ENCODE measurements around the gene PPP1R26.
"Not testable (repeated sequence)": the region's sequence is repeated elsewhere in the genome, so short reads cannot be mapped to it uniquely, and the experiment has no call there.

PPP1R26 gene

DNA sequence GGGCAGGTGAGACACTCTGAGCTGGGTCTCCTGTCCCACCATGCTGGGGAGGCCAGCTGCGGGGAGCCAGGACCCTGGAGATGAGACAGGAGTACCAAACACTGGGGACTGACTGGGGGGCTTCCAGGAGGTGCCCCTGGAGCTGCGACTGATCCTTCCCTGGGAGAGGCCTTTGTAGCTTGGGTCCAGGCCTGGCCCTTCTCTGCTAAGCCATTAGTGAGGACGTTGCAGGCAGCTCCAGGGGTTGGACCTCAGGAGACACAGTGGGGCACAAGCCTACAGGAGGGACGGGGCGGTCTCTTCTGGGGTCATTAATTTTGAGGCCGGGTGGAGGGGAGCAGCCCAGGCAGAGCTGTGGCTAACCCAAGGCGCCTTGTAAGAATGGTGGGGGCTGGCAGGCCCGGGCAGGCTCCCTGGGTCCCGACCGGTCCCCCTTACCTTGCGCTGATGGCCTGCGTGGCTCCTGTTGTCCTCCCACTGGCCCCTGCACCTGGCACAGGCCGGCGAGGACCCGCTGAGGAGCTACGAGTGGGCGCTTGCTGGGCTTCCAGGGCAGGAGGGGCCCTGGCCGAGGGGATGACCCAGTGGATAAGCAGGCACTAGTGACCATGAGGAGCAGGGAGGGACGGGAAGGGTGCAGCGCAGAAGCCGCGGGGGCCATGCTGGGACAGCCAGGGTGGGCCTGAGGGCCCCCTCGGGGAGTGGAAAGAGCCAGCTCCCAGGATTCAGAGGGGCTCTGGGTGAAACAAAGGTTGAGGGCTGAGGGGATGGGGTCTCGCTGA, 26.0 kb downstream of the PPP1R26 start:
- no peak for DNase-seq (ENCODE audit: low spot score)

DNA sequence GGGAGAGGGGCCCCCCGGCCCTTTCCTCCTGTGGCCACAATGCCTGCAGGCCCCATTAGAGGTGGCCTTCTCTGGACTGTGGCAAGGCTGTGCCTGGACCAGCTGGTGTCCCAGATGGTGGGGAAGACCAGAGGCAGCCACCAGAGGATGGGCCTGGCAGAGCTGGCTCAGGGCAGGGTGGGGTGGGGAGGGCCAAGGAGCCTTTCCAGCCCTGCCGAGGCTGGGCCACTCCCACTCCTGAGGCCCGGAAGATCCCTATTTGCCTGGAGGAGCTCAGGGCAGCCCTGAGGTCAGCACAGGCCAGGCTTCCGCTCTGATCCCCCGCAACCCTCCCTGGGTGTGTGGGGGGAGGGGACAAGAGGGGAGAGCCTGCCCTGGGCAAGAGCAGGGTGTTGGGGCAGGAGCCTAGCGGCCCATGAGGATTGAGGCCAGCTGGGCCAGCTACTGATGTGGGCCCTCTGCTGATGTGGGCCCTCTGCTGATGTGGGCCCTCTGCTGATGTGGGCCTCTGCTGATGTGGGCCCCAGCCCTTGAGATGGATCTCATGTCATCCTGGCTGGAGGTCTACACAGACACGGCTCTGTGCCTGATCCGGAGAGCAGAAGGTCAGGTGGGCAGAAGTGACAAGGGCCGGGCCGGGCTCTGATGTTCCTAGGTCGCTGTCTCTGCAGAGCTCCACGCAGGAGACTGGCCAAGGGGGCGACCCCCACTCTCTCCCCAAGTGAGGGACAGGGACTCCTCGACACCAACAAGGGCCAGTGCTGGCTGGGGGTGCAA, 26.9 kb downstream of the PPP1R26 start:
- DNase-seq (ENCODE audit: low spot score): no peak

DNA sequence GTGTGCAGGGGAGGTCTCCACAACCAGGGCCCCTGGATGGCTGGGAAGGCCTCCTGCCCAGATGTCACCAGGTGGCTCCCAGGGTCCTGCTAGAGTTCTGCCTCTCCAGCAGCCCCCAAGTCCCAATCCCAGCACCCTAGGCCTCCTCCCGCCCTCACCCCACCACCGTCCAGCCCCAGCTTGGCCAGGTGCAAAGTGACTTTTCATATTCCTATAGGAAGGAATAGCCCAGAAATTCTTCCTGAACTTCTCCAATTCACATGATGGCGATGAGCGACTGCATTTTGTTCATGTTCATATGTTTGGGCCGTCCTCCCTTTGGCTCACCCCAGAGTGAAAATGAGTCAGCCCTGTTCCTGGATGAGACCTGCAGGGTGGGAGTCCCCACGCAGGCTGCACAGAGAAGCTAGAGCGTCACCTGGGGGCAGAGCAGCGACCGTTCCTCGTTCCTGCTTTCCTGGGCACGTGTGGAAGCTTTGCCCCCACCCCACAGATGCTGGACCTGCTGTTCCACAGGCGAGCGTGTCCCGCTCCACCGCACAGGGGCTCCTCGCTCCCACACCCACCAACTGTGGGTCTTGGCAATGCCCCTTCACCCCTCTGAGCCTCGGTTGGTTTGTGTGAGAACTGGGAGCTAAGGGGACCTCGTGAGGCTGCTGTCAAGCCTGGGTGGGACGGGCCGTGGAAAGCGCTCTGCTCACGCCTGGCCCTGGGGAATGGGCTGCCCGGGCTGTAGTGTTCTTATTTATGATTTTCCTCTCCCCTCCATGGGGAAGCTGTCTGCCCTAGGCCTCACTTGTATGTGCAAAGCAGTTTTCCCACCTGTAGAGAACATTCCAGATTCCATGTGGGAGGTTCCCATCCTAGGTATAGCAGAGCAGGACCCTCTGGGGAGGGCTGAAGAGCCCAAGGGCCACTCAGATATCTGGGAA, 27.8 kb downstream of the PPP1R26 start:
- no peak for DNase-seq (ENCODE audit: low spot score)

DNA sequence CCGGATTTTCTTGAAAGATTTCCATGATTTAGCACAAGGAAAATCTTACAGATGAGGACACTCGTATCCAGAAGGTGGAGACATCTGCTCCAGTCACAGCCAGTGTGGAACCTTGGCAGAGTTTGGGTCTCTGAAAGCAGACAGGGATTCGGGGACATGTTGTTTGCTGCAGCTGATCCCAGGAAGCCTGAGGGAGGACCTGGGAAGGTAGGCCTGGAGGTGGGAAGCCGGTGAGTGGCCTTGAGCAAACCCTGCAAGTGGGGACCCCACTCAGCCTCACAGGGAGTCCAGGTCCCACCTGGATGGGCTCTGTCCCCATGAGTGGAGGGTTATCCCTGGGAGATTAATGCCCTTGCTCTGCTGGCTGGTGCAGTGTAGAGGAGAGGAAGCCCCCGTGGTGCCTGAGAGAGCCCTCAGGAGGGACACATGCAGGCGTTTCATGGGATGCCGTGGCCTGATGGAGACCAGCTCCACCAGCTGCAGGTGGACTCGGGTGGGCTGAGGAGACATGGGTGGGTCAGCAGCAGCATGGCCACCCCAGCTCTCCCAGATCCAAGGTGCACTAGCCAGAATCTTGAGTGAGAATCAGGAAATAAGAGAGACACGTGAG, 28.7 kb downstream of the PPP1R26 start:
- DNase-seq (ENCODE audit: low spot score): no peak

DNA sequence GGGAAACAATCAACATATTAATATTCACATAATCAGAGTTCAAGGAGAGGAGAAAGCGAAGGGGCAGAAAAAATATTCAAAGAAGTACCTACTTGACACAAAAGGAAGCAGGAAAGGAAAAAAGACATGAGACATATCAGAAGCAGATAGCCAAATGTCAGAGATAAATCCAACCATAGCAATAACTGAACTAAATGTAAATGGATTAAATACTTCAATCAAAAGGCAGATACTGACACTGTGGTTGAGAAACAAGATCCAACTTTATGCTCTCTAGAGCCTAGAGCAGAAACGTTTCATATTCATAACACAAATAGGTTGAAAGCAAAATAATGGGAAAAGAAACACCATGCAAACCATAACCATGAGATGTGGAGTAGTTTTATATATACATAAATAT, 29.9 kb downstream of the PPP1R26 start:
- no peak for DNase-seq (ENCODE audit: low spot score)

DNA sequence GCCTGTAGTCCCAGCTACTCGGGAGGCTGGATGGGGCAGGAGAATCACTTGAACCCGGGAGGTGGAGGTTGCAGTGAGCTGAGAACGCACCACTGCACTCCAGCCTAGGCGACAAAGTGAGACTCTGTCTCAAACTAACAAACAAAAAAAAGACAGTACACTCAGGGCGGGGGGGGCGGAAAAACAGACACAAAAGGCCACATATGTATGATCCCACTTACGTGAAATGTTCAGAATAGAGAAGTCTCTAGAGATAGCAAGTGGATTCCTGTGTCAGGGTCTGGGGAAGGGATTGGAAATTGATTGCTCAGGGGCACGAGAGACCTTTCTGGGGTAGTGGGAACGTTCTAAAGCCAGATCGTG, 32.6 kb downstream of the PPP1R26 start:
- no peak for DNase-seq (ENCODE audit: low spot score)

- no peak for DNase-seq (ENCODE audit: low spot score)
Measured at GRCh38 chr9:135512904-135513303, 33.3 kb downstream of the PPP1R26 start.

- DNase-seq (ENCODE audit: low spot score): no peak
Measured at GRCh38 chr9:135513351-135513846, 33.8 kb downstream of the PPP1R26 start.

GRCh38 chr9:135513906-135514305, 34.3 kb downstream of the PPP1R26 start:
- not testable (repeated sequence) for DNase-seq (ENCODE audit: low spot score)

GRCh38 chr9:135514342-135515082, 34.9 kb downstream of the PPP1R26 start:
- DNase-seq (ENCODE audit: low spot score): no peak

DNA sequence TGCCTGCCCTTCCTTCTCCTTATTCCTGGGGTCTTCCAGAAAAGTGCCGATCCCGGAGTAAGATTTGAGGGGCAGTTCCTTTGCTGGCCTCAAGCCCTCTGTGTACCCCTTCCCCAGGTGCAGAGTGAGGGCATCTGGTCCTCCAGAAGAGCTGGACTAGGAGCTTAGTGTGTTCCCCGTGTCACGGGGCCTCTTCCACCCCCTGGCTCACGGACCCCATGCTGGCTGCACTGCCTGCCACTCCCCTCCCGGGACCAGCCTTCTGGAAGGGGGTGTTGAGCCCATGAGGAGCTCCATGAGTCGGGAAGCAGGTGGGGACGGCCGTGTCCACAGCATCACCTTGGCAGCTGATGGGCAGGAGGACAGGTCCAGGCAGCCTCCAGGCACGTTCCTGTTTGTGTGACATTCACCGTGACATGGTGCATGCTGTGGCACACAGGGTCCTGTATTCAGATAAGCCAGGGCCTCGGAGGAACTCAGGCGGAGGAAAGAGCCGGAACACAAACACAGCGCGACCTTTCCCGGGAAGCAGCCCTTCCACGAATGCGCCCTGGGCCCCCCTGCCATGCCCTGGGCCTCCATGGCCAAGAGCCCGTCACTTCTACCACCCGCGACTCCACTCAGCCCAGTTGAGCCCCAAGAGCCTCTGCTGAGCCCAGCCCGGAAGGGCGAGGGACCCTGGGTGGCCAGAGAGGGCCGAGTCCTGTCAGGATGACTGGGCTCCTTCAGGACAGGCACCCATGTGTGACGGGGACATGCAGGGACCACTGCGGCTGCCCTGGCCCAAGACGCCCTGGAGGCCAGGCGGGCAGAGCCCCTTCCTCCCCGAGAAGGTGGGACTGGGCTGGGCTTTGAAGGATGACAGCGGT, 35.7 kb downstream of the PPP1R26 start:
- DNase-seq (ENCODE audit: low spot score): no peak

GRCh38 chr9:135516132-135516860, 36.7 kb downstream of the PPP1R26 start:
- DNase-seq (ENCODE audit: low spot score): peak; percentile 94

- no peak for DNase-seq (ENCODE audit: low spot score)
Measured at GRCh38 chr9:135517407-135517822, 37.8 kb downstream of the PPP1R26 start.

DNA sequence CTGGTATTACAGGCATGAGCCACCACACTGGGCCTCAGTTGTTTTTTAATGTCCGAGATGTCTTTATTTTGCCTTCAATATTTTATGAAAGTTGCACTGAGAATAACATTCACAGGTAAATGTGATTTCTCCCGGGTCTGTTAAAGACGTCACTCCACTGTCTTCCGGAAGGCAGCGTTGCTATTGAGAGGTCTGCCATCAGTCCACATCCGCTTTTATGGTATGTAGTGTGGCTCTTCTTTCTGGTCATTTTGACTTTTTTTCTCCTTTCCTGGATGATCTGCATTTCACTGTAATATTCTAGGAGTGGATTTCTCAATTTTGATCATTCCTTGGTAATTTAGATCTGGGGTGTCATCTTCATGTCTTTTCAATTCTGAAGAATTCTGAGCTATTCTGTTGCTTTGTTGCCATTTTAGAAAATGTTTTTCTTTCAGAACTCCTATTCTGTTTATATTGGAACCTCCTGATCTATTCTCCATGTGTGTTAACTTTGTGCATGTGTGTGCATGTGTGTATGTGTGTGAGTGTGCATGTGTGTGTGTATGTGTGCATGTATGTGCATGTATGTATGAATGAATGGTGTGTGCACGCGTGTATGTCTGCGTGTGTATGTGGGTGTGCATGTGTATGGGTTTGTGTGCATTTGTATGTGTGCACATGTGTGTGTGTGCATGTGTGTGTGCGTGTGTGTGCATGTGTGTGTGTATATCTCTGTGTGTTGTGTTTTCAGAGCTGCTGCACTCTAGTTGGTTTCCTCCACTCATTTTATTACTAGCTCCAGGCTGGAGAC, 39.8 kb downstream of the PPP1R26 start:
- DNase-seq (ENCODE audit: low spot score): no peak

GRCh38 chr9:135520916-135521607, 41.5 kb downstream of the PPP1R26 start, which contains the start of gene LCN1:
Gene LCN1 (plus strand): TSS chr9:135521440. CDS start chr9:135521498, 58 bp downstream.
- DNase-seq (ENCODE audit: low spot score): no peak

- no peak for DNase-seq (ENCODE audit: low spot score)
Measured at GRCh38 chr9:135521608-135522095, 42.1 kb downstream of the PPP1R26 start.

DNA sequence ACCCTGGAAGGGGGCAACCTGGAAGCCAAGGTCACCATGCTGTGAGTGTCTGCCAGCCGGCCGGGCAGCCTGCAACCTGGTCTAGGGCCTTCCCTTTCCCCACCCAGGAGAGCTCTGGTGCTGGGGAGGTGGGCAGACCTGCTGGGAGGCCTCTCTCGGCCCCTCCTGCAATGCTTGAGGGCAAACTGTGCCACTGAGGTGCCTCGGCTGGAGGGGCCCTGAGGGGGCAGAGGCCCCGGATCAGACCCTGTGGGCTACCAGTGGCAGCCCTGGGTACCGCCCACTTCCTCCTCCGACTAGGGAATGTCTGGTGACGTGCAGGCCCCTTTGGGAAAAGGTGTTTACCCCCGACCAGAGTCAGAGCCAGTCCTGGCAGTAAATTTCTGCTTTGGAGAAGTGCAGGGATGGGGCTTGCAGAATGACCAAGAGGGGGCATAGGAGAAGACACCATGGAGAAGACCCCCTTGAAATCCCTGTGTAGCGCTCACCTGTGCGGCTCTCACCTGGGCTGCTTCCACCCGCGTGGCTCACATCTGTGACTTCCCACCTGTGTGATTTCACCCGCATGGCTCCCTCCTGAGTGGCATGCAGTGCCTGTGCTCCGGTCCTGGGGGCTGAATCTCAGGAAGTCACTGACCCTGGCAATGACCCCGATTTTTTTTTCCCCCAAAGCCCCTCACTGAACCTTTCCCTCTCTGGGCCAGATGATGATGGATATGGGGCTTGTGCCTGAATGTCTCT, 42.7 kb downstream of the PPP1R26 start:
- no peak for DNase-seq (ENCODE audit: low spot score)

Measured in kidney capillary endothelial cell (primary cell).